ENCODE results near the gene KAZN.

DNA sequence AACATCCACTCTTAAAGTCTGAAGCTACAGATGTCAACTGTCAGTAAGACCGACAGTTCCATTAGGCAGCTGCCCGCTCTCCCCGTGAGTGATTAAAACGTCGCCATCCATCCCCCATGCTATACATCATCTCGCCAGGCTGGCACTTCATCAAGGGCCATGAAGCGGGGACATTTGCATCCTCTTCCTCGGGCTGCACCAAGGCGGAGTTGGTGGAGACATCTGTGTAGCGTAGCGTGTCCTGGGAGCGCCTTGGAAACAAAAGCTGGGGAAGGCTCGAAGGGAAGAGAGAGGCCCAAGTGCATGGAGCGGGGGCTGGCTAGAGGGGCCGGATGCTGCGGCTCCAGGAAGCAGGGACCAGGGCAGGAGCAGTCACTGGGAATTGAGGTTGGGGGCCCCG is 250.1 kb downstream of the KAZN start:
- TF ChIP-seq GATA2 (IDR thresholded peaks at IDR 0.05; ENCODE audit: low read depth, low read length) (no peak), GATA3 (IDR thresholded peaks at IDR 0.05; ENCODE audit: low read depth, low read length) (no peak)

Measured in SH-SY5Y (cell line).